ENCODE measurements around the gene TBC1D28. TPM values are rescaled to one million over a fixed set of nuclear protein-coding genes. Genes with fewer than 3 reads are reported as not detected.
A peak's percentile ranks its signal among the peaks of the same experiment; 100 is the strongest.
"Not testable (repeated sequence)": the region's sequence is repeated elsewhere in the genome, so short reads cannot be mapped to it uniquely, and the experiment has no call there.

TBC1D28 gene
- total RNA-seq (2014; rRNA removed; shearing (Covaris generic); ENCODE audit: low replicate concordance), result not detected in 2 replicates

GRCh38 chr17:18644291-18644690 is at the start of gene TBC1D28:
Gene TBC1D28, minus strand, starts transcription at chr17:18644391. Its CDS starts 3,039 bp downstream, at chr17:18641352.
- H3K36me3 ChIP-seq, DNase-seq, H3K9me3 ChIP-seq, H3K4me3 ChIP-seq, H3K27me3 ChIP-seq: not testable (repeated sequence)

- not testable (repeated sequence) for H3K9me3 ChIP-seq, H3K4me3 ChIP-seq, H3K27me3 ChIP-seq, DNase-seq, H3K36me3 ChIP-seq
Measured at GRCh38 chr17:18682668-18683067, 38.5 kb upstream of the TBC1D28 start.

- DNase-seq, result peak; percentile 40
- H3K27me3 ChIP-seq, H3K36me3 ChIP-seq, H3K4me3 ChIP-seq, H3K9me3 ChIP-seq: not testable (repeated sequence)
Measured at GRCh38 chr17:18681767-18682571, 37.8 kb upstream of the TBC1D28 start, which contains the start of gene FOXO3B. Gene FOXO3B, minus strand, starts transcription at chr17:18682314. Its CDS starts 663 bp downstream, at chr17:18681651.

- not testable (repeated sequence) for H3K27me3 ChIP-seq, H3K9me3 ChIP-seq, H3K4me3 ChIP-seq, H3K36me3 ChIP-seq, DNase-seq
Measured at GRCh38 chr17:18677381-18677780, 33.2 kb upstream of the TBC1D28 start.

- H3K9me3 ChIP-seq, H3K36me3 ChIP-seq, H3K4me3 ChIP-seq, H3K27me3 ChIP-seq, DNase-seq: not testable (repeated sequence)
Measured at GRCh38 chr17:18676928-18677327, 32.7 kb upstream of the TBC1D28 start.

GRCh38 chr17:18672395-18673227 is 28.4 kb upstream of the TBC1D28 start:
- not testable (repeated sequence) for H3K9me3 ChIP-seq, H3K36me3 ChIP-seq, H3K27me3 ChIP-seq, H3K4me3 ChIP-seq, DNase-seq

GRCh38 chr17:18668625-18669024 is 24.4 kb upstream of the TBC1D28 start:
- H3K27me3 ChIP-seq, DNase-seq, H3K9me3 ChIP-seq, H3K4me3 ChIP-seq, H3K36me3 ChIP-seq: not testable (repeated sequence)

- H3K36me3 ChIP-seq, H3K4me3 ChIP-seq, H3K9me3 ChIP-seq, DNase-seq, H3K27me3 ChIP-seq: not testable (repeated sequence)
Measured at GRCh38 chr17:18667535-18667934, 23.3 kb upstream of the TBC1D28 start.

GRCh38 chr17:18666326-18666725 is 22.1 kb upstream of the TBC1D28 start:
- H3K27me3 ChIP-seq, H3K4me3 ChIP-seq, DNase-seq, H3K36me3 ChIP-seq, H3K9me3 ChIP-seq: not testable (repeated sequence)

GRCh38 chr17:18661924-18662624 is 17.9 kb upstream of the TBC1D28 start:
- not testable (repeated sequence) for DNase-seq

GRCh38 chr17:18650094-18650493 is 5.9 kb upstream of the TBC1D28 start:
- H3K4me3 ChIP-seq, H3K9me3 ChIP-seq, H3K36me3 ChIP-seq, DNase-seq, H3K27me3 ChIP-seq: not testable (repeated sequence)

More at GRCh38 chr17:18661924-18662624, 17.9 kb upstream of the TBC1D28 start:
- H3K36me3 ChIP-seq, H3K4me3 ChIP-seq, H3K27me3 ChIP-seq, H3K9me3 ChIP-seq: not testable (repeated sequence)

- H3K36me3 ChIP-seq, H3K4me3 ChIP-seq, H3K9me3 ChIP-seq, H3K27me3 ChIP-seq: not testable (repeated sequence)
- DNase-seq, result peak; percentile 36
Measured at GRCh38 chr17:18643124-18643523, 1.1 kb downstream of the TBC1D28 start.

GRCh38 chr17:18638357-18638756 is 5.8 kb downstream of the TBC1D28 start:
- not testable (repeated sequence) for H3K4me3 ChIP-seq, DNase-seq, H3K27me3 ChIP-seq, H3K36me3 ChIP-seq, H3K9me3 ChIP-seq

GRCh38 chr17:18636237-18636636 is 8.0 kb downstream of the TBC1D28 start:
- H3K27me3 ChIP-seq, DNase-seq, H3K9me3 ChIP-seq, H3K36me3 ChIP-seq, H3K4me3 ChIP-seq: not testable (repeated sequence)

- H3K4me3 ChIP-seq, H3K27me3 ChIP-seq, H3K9me3 ChIP-seq, H3K36me3 ChIP-seq, DNase-seq: not testable (repeated sequence)
Measured at GRCh38 chr17:18635773-18636172, 8.4 kb downstream of the TBC1D28 start.

- H3K27me3 ChIP-seq, H3K36me3 ChIP-seq, DNase-seq, H3K9me3 ChIP-seq: not testable (repeated sequence)
- H3K4me3 ChIP-seq, result peak overlapping the region; percentile 20
Measured at GRCh38 chr17:18634550-18635263, 9.5 kb downstream of the TBC1D28 start.

Data from MG63 (cell line).